Fibroblast of lung (primary cell): ENCODE data around the gene HINT1. TPM values are rescaled to one million over a fixed set of nuclear protein-coding genes. Genes with fewer than 3 reads are reported as not detected.

Experiments
- DNase-seq, 2 donors: peaks; one replicate each; pipeline versions ENCODE4 v3.0.0 to v3.0.0-alpha.2; 2010; ENCODE audit warnings: low read depth in 2 of 2
- H2AFZ ChIP-seq: 2 replicates; pipeline ENCODE4 v1.5.1; 2012; ENCODE audit warnings: low read length, control low read depth, inconsistent platforms
- H3K27ac ChIP-seq: 2 replicates; pipeline ENCODE4 v1.5.1; 2011; ENCODE audit warnings: low read length, control low read depth; ENCODE audit not compliant: insufficient read depth
- H3K27me3 ChIP-seq: 2 replicates; pipeline ENCODE4 v1.5.1; 2011; ENCODE audit warnings: mild to moderate bottlenecking, low read length; ENCODE audit not compliant: control insufficient read depth, insufficient read depth
- H3K36me3 ChIP-seq: 2 replicates; pipeline ENCODE4 v1.5.1; 2011; ENCODE audit warnings: low read length; ENCODE audit not compliant: control insufficient read depth, insufficient read depth
- H3K4me1 ChIP-seq: 2 replicates; pipeline ENCODE4 v1.5.1; 2011; ENCODE audit warnings: low read length; ENCODE audit not compliant: control insufficient read depth, insufficient read depth; ENCODE audit errors: extremely low read depth
- H3K4me2 ChIP-seq: 2 replicates; pipeline ENCODE4 v1.5.1; 2011; ENCODE audit warnings: low read length, control low read depth; ENCODE audit not compliant: insufficient read depth; ENCODE audit errors: extremely low read depth
- H3K4me3 ChIP-seq, 4 experiments: fragments of 200-600 bp in 1 of 4; sonication (generic) in 1 of 4; replicated peaks in 1 of 4; 2 replicates each; pipeline ENCODE4 v1.5.1; 2011 to 2016; ENCODE audit warnings: low read length in 4 of 4, low read depth in 3 of 4, mild to moderate bottlenecking in 3 of 4, control low read depth in 2 of 4, inconsistent platforms in 1 of 4, mixed read lengths in 1 of 4; ENCODE audit not compliant: insufficient read depth in 1 of 4; ENCODE audit errors: control extremely low read depth in 1 of 4
- H3K79me2 ChIP-seq: 2 replicates; pipeline ENCODE4 v1.5.1; 2012; ENCODE audit warnings: mild to moderate bottlenecking, low read length, inconsistent platforms; ENCODE audit not compliant: control insufficient read depth, insufficient read depth
- H3K9ac ChIP-seq: 2 replicates; pipeline ENCODE4 v1.5.1; 2011; ENCODE audit warnings: mild to moderate bottlenecking, low read length, control low read depth; ENCODE audit not compliant: insufficient read depth
- H3K9me3 ChIP-seq: 2 replicates; pipeline ENCODE4 v1.5.1; 2012; ENCODE audit warnings: low read depth, low read length; ENCODE audit not compliant: control insufficient read depth, insufficient read depth
- H4K20me1 ChIP-seq: 2 replicates; pipeline ENCODE4 v1.5.1; 2011; ENCODE audit warnings: low read length; ENCODE audit not compliant: control insufficient read depth, insufficient read depth; ENCODE audit errors: extremely low read depth
- EZH2 ChIP-seq: IDR thresholded peaks from 2 replicates; pipeline ENCODE4 v1.5.1; 2012; ENCODE audit warnings: low read length, control low read depth, mild to moderate bottlenecking; ENCODE audit errors: missing control alignments
- polyA plus RNA-seq, 2 donors: library from polyadenylated mRNA; depleted of rRNA in 1 of 2; stranded (reverse) in 1 of 2; unstranded in 1 of 2; fragments of >200 nt; gene quantifications; 2 replicates each; pipeline ENCODE4 v1.2.1, GENCODE V29; 2011 to 2012; ENCODE audit warnings: missing spikeins in 1 of 2
- total RNA-seq: library from RNA; depleted of rRNA; stranded (reverse); fragments of >200 nt; gene quantifications from 2 replicates; pipeline ENCODE4 v1.2.1, GENCODE V29; 2014
- TF ChIP-seq, protein P1 (sequence below), 2 donors: IDR thresholded peaks in 1 of 2; conservative IDR thresholded peaks in 1 of 2; 1 replicate in 1 of 2; 2 replicates in 1 of 2; pipeline ENCODE4 v1.5.1; 2011 to 2012; ENCODE audit warnings: low read length in 2 of 2, control low read depth in 1 of 2, inconsistent platforms in 1 of 2, low read depth in 1 of 2, mild to moderate bottlenecking in 1 of 2

Gene HINT1
- total and polyA plus RNA-seq, 2 donors (not counting 1 experiment from before 2014, with no cell fraction given), result 225 to 332 TPM

GRCh38 chr5:131164191-131165118 lies 601 bp downstream of the HINT1 start:
- Histone ChIP-seq H4K20me1 (no peaks in the 10 kb centered on the region), H3K9ac (peak overlapping the region; percentile 88), H2AFZ (peak overlapping the region; percentile 93), H3K4me1 (peaks cover 2% of the 10 kb centered on the region), H3K36me3 (peaks cover 2% of the 10 kb centered on the region), H3K4me3 (peak overlapping the region; percentile 84 to 98 (median 91)), H3K4me2 (peak overlapping the region; percentile 91), H3K27ac (peak overlapping the region; percentile 90), H3K79me2 (peaks cover 34% of the 10 kb centered on the region), H3K9me3 (no peaks in the 10 kb centered on the region), H3K27me3 (no peaks in the 10 kb centered on the region)
- TF ChIP-seq EZH2, result no peak
- TF ChIP-seq, protein P1, sequence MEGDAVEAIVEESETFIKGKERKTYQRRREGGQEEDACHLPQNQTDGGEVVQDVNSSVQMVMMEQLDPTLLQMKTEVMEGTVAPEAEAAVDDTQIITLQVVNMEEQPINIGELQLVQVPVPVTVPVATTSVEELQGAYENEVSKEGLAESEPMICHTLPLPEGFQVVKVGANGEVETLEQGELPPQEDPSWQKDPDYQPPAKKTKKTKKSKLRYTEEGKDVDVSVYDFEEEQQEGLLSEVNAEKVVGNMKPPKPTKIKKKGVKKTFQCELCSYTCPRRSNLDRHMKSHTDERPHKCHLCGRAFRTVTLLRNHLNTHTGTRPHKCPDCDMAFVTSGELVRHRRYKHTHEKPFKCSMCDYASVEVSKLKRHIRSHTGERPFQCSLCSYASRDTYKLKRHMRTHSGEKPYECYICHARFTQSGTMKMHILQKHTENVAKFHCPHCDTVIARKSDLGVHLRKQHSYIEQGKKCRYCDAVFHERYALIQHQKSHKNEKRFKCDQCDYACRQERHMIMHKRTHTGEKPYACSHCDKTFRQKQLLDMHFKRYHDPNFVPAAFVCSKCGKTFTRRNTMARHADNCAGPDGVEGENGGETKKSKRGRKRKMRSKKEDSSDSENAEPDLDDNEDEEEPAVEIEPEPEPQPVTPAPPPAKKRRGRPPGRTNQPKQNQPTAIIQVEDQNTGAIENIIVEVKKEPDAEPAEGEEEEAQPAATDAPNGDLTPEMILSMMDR (conservative IDR thresholded peaks at IDR 0.05 in 1 of 2, IDR thresholded peaks at IDR 0.05 in 1 of 2; ENCODE audit: low read depth in 1 of 2, low read length in 2 of 2), result no peak
- DNase-seq, result peak; percentile 79 to 84

DNA sequence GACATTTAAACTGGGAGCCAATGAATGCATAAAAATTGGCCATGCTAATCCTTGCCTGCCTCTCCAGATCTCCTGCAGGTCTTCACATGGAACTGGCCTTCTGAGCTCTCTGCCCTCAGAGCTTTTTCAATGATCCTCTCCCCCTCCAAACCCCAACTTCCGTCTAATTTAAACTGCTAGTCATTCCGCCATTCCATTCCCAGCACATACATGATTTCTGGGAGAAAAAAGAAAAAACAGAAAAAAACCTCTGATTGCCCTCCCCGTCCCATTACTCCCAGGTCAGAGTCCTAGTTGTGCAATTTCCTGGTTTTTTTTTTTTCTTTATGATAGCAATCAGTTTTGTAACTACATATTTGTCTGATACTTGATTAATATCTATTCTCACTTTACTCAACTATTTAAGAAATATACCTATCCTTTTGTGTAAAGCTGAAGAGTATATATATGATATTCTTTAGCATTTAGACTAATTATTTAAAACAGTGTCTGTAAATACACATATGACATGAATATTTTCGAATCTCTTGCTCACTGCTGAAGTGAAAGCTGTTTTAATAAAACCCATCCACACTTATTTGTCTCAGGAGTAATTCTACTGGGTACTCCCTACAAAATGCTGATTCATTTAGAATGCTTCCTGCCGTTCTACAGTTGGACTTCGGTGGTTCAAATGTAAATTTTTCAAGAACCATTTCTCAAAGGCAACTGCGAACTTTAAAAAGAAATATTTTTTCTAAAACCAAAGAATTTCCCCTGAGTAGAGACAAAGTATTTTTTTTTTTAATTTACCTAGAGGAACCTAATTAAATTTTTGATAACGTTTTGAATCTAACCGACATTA lies 1.6 kb downstream of the HINT1 start:
- peak overlapping the region; percentile 90 for H3K27ac ChIP-seq
- H4K20me1 ChIP-seq, result no peaks in the 10 kb centered on the region
- peak; percentile 40 to 48 for DNase-seq
- H2AFZ ChIP-seq, result no peak overlapping the region
- H3K79me2 ChIP-seq, result peaks cover 34% of the 10 kb centered on the region
- no peaks in the 10 kb centered on the region for H3K9me3 ChIP-seq
- peaks cover 2% of the 10 kb centered on the region for H3K4me1 ChIP-seq
- peak overlapping the region; percentile 88 for H3K9ac ChIP-seq
- no peak for TF ChIP-seq EZH2
- TF ChIP-seq, protein P1 (conservative IDR thresholded peaks at IDR 0.05 in 1 of 2, IDR thresholded peaks at IDR 0.05 in 1 of 2; ENCODE audit: low read depth in 1 of 2, low read length in 2 of 2), result no peak
- H3K4me3 ChIP-seq, result peak overlapping the region; percentile 82 to 98 (median 90)
- H3K4me2 ChIP-seq, result peak overlapping the region; percentile 91
- peaks cover 2% of the 10 kb centered on the region for H3K36me3 ChIP-seq
- H3K27me3 ChIP-seq, result no peaks in the 10 kb centered on the region

DNA sequence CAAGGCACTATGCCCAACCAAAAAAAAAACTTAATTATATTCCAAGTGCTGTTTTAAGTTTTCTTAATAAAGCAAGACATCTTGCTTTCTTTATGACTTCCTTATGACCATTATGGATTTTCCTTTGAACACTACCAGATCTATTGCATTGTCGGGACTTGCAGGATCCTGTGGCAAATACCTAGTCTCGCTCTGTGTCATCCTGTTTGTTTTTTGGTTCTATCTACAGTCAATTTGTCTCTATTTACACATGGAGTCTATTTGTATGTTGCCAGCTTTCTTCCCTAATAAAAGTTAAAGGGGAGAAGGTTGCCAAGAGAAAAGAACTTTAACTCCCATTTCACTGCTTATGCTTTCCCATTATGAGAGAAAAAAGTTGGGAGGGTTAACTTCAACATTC lies 4.9 kb downstream of the HINT1 start:
- H3K27ac ChIP-seq, result no peak overlapping the region
- peaks cover 2% of the 10 kb centered on the region for H3K36me3 ChIP-seq
- no peaks in the 10 kb centered on the region for H3K27me3 ChIP-seq
- H3K4me2 ChIP-seq, result no peak overlapping the region
- DNase-seq, result no peak
- no peak overlapping the region for H2AFZ ChIP-seq
- no peak for TF ChIP-seq EZH2
- TF ChIP-seq, protein P1 (conservative IDR thresholded peaks at IDR 0.05 in 1 of 2, IDR thresholded peaks at IDR 0.05 in 1 of 2; ENCODE audit: low read depth in 1 of 2, low read length in 2 of 2), result no peak
- peaks cover 34% of the 10 kb centered on the region for H3K79me2 ChIP-seq
- H3K9ac ChIP-seq, result no peak overlapping the region
- H4K20me1 ChIP-seq, result no peaks in the 10 kb centered on the region
- H3K9me3 ChIP-seq, result no peaks in the 10 kb centered on the region
- H3K4me3 ChIP-seq, result no peak overlapping the region
- no peaks in the 10 kb centered on the region for H3K4me1 ChIP-seq
